ENCODE data around the gene DEXI. TPM values are rescaled to one million over a fixed set of nuclear protein-coding genes. Genes with fewer than 3 reads are reported as not detected.
A peak's percentile ranks its signal among the peaks of the same experiment; 100 is the strongest.

The DEXI gene
- total RNA-seq, 1 experiment from 2014 or later, result 28.3 TPM

- no peaks in the 10 kb centered on the region for H3K9me3 Mint-ChIP-seq
- Histone ChIP-seq H2BK120ac (ENCODE audit: low read depth, low read length, poor library complexity, severe bottlenecking) (no peak overlapping the region), H2BK5ac (ENCODE audit: insufficient read length, low read length) (no peak overlapping the region), H4K8ac (replicated peaks; ENCODE audit: insufficient read length, low read depth, low read length) (no peak overlapping the region), H3K4me2 (ENCODE audit: insufficient read depth, insufficient read length, low read length) (no peak overlapping the region), H3T11ph (ENCODE audit: low read length) (no peak overlapping the region), H2BK12ac (ENCODE audit: insufficient read length, low read depth, low read length) (no peak overlapping the region), H3K79me2 (ENCODE audit: insufficient read depth, low read length) (no peaks in the 10 kb centered on the region), H3K9ac (ENCODE audit: extremely low read depth, insufficient read length, low read length) (no peak overlapping the region), H3K14ac (ENCODE audit: insufficient read depth, low read length) (no peak overlapping the region), H3K4ac (ENCODE audit: low read depth, low read length) (no peak overlapping the region), H3K9me3 (ENCODE audit: control insufficient read depth, low read depth, low read length) (no peaks in the 10 kb centered on the region), H3K23me2 (ENCODE audit: insufficient read length, low read depth, low read length, poor library complexity, severe bottlenecking) (no peaks in the 10 kb centered on the region), H4K20me1 (ENCODE audit: control insufficient read depth, insufficient read depth, insufficient read length) (no peaks in the 10 kb centered on the region), H3K4me1 (ENCODE audit: insufficient read depth, low read length) (no peaks in the 10 kb centered on the region; the same call in 1 of the 2 replicates), H2AFZ (ENCODE audit: low read length) (no peak overlapping the region), H3K18ac (ENCODE audit: insufficient read length, low read depth, low read length) (no peak overlapping the region), H4K5ac (ENCODE audit: insufficient read length, low read depth, low read length) (no peak overlapping the region), H2BK20ac (ENCODE audit: low read depth, low read length, poor library complexity, severe bottlenecking) (no peak overlapping the region), H3K27me3 (ENCODE audit: insufficient read depth, low read length) (no peaks in the 10 kb centered on the region), H3K23ac (ENCODE audit: insufficient read length, low read depth, low read length) (no peak overlapping the region), H3K79me1 (ENCODE audit: insufficient read depth, low read depth, low read length, poor library complexity, severe bottlenecking) (no peaks in the 10 kb centered on the region), H3K56ac (ENCODE audit: insufficient read length, low read depth, low read length) (no peak overlapping the region), H3K27ac (ENCODE audit: insufficient read length, low read depth, low read length) (no peak overlapping the region), H4K91ac (ENCODE audit: insufficient read length, low read depth, low read length) (no peak overlapping the region), H2AK5ac (ENCODE audit: insufficient read length, low read length) (no peak overlapping the region), H2BK15ac (ENCODE audit: low read depth, low read length) (no peak overlapping the region)
- no CpG with 5 or more reads among the region's 10 CpGs for WGBS (ENCODE audit: extremely low coverage, insufficient read length, low lambda C conversion rate)
- H3K4me1 Mint-ChIP-seq, result peaks cover 2 to 13% of the 10 kb centered on the region in 2 experiments; a peak in 3 of 4 replicates
- H3K36me3 Mint-ChIP-seq (ENCODE audit: insufficient read depth in 1 of 3, low read depth in 3 of 3), result no peaks in the 10 kb centered on the region; a peak in 2 of 7 replicates
- no peak for TF ChIP-seq CTCF (conservative IDR thresholded peaks at IDR 0.05)
- H3K4me3 Mint-ChIP-seq, result no peak overlapping the region
- DNase-seq, result no peak
- no peaks in the 10 kb centered on the region; the same call in 1 of the 2 replicates for H3K27me3 Mint-ChIP-seq (ENCODE audit: low read depth)
- peak overlapping the region in 1 of 3 experiments; percentile 83; a peak in 2 of 7 replicates for H3K27ac Mint-ChIP-seq
These were observed 20.5 kb downstream of the DEXI start for GRCh38 chr16:10921536-10922327.

Measured in H9 (cell line).